BE2C (cell line): ENCODE results near the gene MAP3K20.

Experiments
- DNase-seq: peaks from one replicate; pipeline ENCODE4 v3.0.0-alpha.2; 2020
- H3K27me3 ChIP-seq: fragments of 250-450 bp; sonication (Bioruptor Pico); 2 replicates; pipeline ENCODE4 v1.5.1; 2020; ENCODE audit warnings: mild to moderate bottlenecking
- H3K36me3 ChIP-seq: fragments of 250-450 bp; sonication (Bioruptor Pico); 2 replicates; pipeline ENCODE4 v1.5.1; 2020; ENCODE audit warnings: mild to moderate bottlenecking
- H3K4me1 ChIP-seq: fragments of 250-450 bp; sonication (Bioruptor Pico); 2 replicates; pipeline ENCODE4 v1.5.1; 2020
- H3K4me3 ChIP-seq: 2 replicates; pipeline ENCODE4 v1.5.1; 2011; ENCODE audit warnings: low read depth, low read length
- H3K9me3 ChIP-seq: fragments of 250-450 bp; sonication (Bioruptor Pico); 2 replicates; pipeline ENCODE4 v1.5.1; 2020
- CTCF ChIP-seq: IDR thresholded peaks from 2 replicates; pipeline ENCODE4 v1.5.1; 2012; ENCODE audit warnings: mild to moderate bottlenecking, low read depth, low read length

Gene MAP3K20

GRCh38 chr2:173214213-173214612, 138.6 kb downstream of the MAP3K20 start:
- no peaks in the 10 kb centered on the region for H3K36me3 ChIP-seq
- DNase-seq = no peak

GRCh38 chr2:173215316-173215715, 139.7 kb downstream of the MAP3K20 start:
- Histone ChIP-seq H3K9me3 (no peaks in the 10 kb centered on the region), H3K27me3 (no peaks in the 10 kb centered on the region), H3K36me3 (no peaks in the 10 kb centered on the region), H3K4me1 (no peaks in the 10 kb centered on the region), H3K4me3 (no peak overlapping the region)
- DNase-seq = no peak
- TF ChIP-seq CTCF = no peak

More at GRCh38 chr2:173214213-173214612, 138.6 kb downstream of the MAP3K20 start:
- TF ChIP-seq CTCF = no peak
- no peaks in the 10 kb centered on the region for H3K9me3 ChIP-seq
- H3K27me3 ChIP-seq = no peaks in the 10 kb centered on the region
- no peaks in the 10 kb centered on the region for H3K4me1 ChIP-seq
- no peak overlapping the region for H3K4me3 ChIP-seq

- Histone ChIP-seq H3K4me3 (no peak overlapping the region), H3K4me1 (no peaks in the 10 kb centered on the region), H3K27me3 (no peaks in the 10 kb centered on the region), H3K36me3 (no peaks in the 10 kb centered on the region), H3K9me3 (no peaks in the 10 kb centered on the region)
- no peak for TF ChIP-seq CTCF
- no peak for DNase-seq
Observed at GRCh38 chr2:173216051-173216450, 140.4 kb downstream of the MAP3K20 start.

GRCh38 chr2:173216668-173217067, 141.0 kb downstream of the MAP3K20 start:
- no peak overlapping the region for H3K4me3 ChIP-seq
- no peaks in the 10 kb centered on the region for H3K36me3 ChIP-seq
- no peak for TF ChIP-seq CTCF
- no peaks in the 10 kb centered on the region for H3K9me3 ChIP-seq
- no peaks in the 10 kb centered on the region for H3K27me3 ChIP-seq
- no peak for DNase-seq
- H3K4me1 ChIP-seq = no peaks in the 10 kb centered on the region

- Histone ChIP-seq H3K4me3 (peak overlapping the region; percentile 5), H3K4me1 (no peaks in the 10 kb centered on the region), H3K36me3 (no peaks in the 10 kb centered on the region), H3K27me3 (no peaks in the 10 kb centered on the region), H3K9me3 (no peaks in the 10 kb centered on the region)
- TF ChIP-seq CTCF = no peak
- no peak for DNase-seq
Observed at GRCh38 chr2:173217116-173217840, 141.6 kb downstream of the MAP3K20 start.

- Histone ChIP-seq H3K27me3 (no peaks in the 10 kb centered on the region), H3K4me1 (no peaks in the 10 kb centered on the region), H3K36me3 (no peaks in the 10 kb centered on the region), H3K9me3 (no peaks in the 10 kb centered on the region), H3K4me3 (no peak overlapping the region)
- DNase-seq = no peak
- TF ChIP-seq CTCF = no peak
Observed at GRCh38 chr2:173218326-173219056, 142.8 kb downstream of the MAP3K20 start.
